Stimulated activated CD8-positive, alpha-beta memory T cell treated with anti-CD3 and anti-CD28 coated beads, Interleukin-4, amount 100 ng/mL, for 48 hours (primary cell): ENCODE measurements around the gene TRANK1.
"Not testable (repeated sequence)": the region's sequence is repeated elsewhere in the genome, so short reads cannot be mapped to it uniquely, and the experiment has no call there.

ENCODE experiments used
- DNase-seq: peaks from one replicate; pipeline ENCODE4 v3.0.0-alpha.2; 2020

TRANK1 gene

GRCh38 chr3:36956155-36956554 is 11.3 kb upstream of the TRANK1 start:
- no peak for DNase-seq

- DNase-seq: no peak
Measured at GRCh38 chr3:36954452-36955134, 9.7 kb upstream of the TRANK1 start.

DNA sequence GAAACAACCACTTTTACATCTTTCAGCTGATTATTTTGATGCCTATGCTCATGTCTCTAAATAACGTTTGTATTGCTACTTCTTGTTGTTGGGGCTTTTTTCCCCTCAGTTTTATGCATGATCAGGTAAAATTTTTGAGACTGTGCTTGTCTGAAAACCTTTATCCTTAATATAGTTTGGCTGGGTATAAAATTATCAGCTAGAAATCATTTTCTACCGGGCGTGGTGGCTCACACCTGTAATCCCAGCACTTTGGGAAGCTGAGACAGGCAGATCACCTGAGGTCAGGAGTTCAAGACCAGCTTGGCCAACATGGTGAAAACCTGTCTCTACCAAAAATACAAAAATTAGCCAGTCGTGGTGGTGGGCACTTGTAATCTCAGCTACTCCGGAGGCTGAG is 3.0 kb upstream of the TRANK1 start:
- not testable (repeated sequence) for DNase-seq

GRCh38 chr3:36945333-36945980 is 603 bp upstream of the TRANK1 start:
- DNase-seq: no peak

DNA sequence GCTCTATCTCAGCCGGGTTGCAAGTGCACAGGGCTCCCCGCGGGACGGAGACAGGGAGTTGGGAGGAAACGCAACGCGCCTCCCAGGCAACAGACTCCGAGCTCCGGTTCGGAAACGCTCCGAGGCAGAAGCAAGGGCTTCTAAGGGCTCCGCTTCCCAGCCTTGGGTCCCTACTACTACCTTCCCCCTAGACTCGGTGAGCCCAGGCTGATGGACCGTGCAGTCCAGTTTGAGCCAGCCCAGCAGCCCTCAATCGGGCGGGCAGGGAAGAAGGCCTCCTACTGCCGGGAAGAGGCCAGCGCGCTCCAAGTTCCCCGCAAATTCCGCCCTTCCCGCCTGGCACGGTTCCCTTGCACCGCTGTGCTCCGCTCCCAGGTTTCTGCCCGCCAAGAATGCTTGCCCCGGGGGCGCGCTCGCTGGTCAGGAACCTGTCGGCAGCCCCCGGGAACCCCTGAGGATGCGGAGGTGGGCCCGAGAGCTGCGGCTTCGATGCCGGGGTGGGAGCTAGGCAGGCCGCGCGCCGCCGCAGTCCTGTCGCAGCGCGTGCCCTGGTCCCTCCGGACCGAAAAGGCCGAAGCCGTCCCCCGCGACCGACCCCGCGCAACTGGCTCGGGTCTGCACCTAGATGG is 728 bp downstream of the TRANK1 start:
- DNase-seq: peak; percentile 59

DNA sequence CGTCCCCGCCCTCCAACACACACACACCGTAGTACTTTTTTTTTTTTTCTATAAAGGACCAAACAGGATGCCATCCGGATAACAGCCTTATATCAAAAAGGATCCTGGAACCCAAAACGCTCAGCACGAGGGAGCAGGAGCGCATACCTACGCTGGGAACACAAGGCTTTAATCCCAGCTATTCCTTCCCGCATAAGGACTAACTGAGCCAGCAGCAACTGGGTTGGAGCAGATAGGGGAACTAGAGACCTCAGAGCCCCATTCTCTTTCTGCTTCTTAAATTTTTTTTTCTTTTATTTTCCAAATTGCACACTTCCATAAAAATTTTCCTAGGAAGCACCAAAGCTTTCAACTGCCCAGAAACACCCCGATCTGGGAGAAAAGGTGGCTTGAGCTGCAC is 1.3 kb downstream of the TRANK1 start:
- DNase-seq: no peak

DNA sequence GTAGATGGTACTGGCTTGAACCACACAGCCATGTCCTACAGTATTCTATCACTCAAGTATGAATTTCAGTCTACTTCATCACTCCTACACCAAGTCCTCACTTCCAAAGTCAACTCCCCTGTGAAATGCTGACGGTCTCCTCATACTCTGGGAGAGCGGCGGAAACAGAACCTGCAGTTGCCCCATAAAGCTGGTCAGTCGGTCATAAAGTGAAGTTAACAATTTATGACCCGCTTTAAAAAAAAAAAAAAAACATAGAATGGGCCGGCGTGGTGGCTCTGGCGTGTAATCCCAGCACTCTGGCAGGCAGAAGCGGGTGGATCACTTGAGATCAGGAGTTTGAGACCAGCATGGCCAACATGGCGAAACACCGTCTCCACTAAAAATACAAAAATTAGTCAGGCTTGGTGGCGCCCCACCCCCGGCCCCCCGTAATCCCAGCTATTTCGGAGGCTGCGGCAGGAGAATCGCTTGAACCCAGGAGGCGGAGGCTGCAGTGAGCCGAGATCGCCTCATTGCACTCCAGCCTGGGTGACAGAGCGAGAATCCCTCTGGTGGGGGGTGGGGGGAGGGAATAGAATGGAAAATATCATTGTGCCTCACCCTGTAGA is 2.1 kb downstream of the TRANK1 start:
- no peak for DNase-seq

DNA sequence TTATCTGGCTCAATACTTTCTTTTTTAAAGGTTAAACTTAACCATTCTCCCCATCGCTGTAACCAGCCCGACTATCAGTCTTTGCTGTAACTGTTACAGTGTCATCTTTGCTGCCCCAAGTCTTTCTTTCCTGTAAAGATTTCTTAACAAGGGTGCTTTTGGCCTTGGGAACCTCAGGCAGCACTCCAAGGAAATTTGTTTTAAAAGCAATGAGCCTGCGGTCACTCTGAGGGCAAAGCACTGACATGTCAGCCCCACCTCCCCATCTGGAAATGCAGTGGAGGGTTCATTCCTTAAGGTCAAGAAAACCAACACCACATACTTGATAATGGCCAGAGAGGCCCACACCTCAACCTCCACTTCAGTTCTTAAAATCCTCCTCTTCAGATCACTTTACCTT is 3.2 kb downstream of the TRANK1 start:
- DNase-seq: no peak

- DNase-seq: no peak
Measured at GRCh38 chr3:36941162-36941561, 3.7 kb downstream of the TRANK1 start.

DNA sequence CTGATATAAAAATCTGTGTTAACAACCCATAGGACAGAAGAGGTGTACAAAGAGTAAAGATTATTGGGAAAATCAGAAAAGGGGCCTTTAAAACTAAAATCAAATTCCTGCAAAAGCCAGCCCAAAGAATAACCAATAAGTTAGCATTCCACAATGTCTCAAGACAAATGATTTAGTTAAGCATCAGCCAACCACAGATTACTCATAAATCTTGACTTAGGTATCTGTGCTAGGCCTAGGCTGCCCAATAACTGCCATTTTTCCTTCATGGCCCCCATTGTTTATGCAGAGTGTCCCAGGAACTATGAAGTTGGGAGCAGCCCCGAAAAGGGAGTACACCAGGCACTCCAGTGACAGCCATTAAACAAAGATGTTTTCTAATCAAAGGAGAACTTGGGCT is 7.4 kb downstream of the TRANK1 start:
- DNase-seq: no peak

GRCh38 chr3:36933540-36934296 is 11.1 kb downstream of the TRANK1 start:
- no peak for DNase-seq

DNA sequence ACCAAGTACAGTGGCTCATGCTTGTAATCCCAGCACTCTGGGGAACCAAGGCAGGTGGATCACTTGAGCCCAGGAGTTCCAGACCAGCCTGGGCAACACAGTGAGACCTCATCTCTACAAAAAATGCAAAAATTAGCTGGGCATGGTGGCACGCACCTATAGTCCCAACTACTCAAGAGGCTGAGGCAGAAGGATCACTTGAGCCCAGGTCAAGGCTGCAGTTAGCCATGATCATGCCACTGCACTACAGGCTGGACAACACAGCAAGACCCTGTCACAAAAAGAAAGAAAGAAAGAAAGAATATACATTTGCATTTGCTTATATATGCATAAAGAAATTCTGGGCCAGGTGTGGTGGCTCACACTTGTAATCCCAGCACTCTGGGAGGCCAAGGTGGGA is 13.4 kb downstream of the TRANK1 start:
- not testable (repeated sequence) for DNase-seq

- DNase-seq: no peak
Measured at GRCh38 chr3:36928220-36928619, 16.6 kb downstream of the TRANK1 start.

GRCh38 chr3:36926292-36926897 is 18.5 kb downstream of the TRANK1 start:
- DNase-seq: no peak

- DNase-seq: no peak
Measured at GRCh38 chr3:36924744-36925521, 19.9 kb downstream of the TRANK1 start.

DNA sequence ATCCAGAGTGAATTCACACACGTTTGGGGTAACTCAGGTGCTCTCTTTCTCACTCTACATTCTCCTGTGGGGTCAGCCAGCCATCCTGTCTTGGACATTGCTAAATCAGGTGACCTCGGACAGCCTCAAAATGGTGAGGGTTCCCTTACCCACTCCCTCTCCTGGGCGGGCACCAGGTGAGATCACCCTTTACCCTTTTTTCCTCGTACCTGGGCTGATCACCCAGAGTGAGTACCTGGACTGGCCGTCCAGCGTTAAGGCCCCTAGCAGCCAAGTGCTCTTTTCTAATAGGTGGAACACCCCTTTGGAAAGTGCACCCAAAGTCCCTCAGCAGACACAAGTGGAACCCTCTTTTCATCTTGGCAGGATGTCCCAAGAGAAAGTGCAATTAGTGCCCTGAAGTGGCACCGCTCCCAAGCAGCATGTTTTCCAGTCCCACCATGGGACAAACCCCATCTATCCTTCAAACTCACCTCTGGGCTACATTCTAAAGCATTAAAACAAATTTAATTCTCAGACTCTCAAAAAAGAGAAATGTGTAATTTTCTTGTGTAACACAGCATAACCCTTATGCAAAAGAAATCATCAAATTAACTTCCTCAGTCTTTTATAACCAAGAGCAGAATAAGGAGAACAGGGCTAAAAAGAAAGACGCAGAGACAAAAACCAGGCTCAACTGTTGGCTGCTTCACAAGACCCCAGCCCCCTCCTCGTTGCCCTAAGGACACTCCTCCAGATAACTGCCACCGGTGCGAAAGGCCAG is 20.7 kb downstream of the TRANK1 start:
- DNase-seq: no peak

GRCh38 chr3:36923523-36923943 is 21.3 kb downstream of the TRANK1 start:
- no peak for DNase-seq

DNA sequence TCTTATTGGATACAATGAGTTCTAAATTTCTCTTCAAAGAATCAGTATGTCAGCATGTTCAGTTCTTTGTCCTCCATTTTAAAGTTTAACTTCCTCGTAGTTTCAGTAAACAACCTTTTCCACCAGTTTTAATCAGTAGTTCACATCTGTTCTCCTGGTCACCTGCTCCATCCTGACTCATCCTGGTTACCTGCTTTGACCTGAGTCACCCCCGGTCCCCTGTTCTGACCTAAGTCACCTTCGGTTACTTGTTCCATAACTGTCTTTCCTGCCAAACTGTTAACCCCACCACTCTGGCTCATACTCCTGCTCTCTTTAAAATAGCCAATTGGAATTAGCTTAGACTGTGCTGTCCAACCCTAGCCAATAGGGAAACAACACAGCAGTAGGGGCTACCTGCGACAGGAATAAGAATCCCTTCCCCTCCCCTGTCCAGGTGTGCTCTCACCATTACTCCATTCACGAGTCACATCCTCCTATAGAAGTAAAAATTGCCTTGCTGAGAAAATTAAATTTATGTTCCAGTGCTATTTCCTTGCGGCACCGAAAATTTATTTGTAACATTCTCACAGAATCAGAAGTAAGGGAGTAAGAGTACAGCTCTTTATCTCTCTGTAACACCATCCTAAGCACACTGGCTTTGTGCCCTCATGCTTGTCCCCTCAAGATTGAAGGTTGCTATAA is 23.8 kb downstream of the TRANK1 start:
- DNase-seq: no peak

- no peak for DNase-seq
Measured at GRCh38 chr3:36919439-36920160, 25.3 kb downstream of the TRANK1 start.

DNA sequence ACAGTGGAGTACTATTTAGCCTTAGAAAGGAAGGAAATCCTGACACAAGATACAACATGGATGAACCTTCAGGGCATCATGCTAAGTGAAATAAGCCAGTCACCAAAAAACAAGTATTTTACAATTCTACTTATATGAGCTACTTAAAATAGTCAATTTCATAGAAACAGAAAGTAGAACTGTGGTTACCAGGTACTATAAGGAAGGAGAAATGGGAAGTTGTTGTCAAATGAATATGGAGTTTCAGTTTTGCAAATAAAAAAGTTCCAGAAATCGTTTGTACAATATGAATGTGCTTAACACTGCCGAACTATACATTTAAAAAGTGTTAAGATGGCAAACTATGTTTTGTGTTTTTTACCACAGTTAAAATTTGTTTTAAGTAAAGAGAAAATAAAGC is 26.8 kb downstream of the TRANK1 start:
- no peak for DNase-seq
